ENCODE data around the gene ACADVL. TPM values are rescaled to one million over a fixed set of nuclear protein-coding genes. Genes with fewer than 3 reads are reported as not detected.
"Not testable (repeated sequence)": the region's sequence is repeated elsewhere in the genome, so short reads cannot be mapped to it uniquely, and the experiment has no call there.

Gene ACADVL
- total RNA-seq (2014; rRNA removed) (558 and 646 TPM in 2 replicates), Bru-seq, nascent RNA (percentile 93 among the genes with signal in this experiment), BruChase-seq, experiment 1, labeled RNA remaining after a 6-hour chase (percentile 98 among the genes with signal in this experiment), BruChase-seq, experiment 2, labeled RNA remaining after a 2-hour chase (percentile 96 among the genes with signal in this experiment)
- long read RNA-seq, transcript ACADVL-203 (20 exons, 2,323 nt), result major isoform, 283 of 1,122 reads
- long read RNA-seq, transcript ACADVL-201 (19 exons, 2,352 nt), result minor isoform, 19 of 1,122 reads
- long read RNA-seq, transcript ACADVL-214 (1 exons, 1,732 nt), result minor isoform, 8 of 1,122 reads
- long read RNA-seq, transcript ACADVL-215 (5 exons, 709 nt), result minor isoform, 8 of 1,122 reads
- long read RNA-seq, partial matches to known transcripts, result 413 of 1,122 reads
- long read RNA-seq, other reads (novel, unspliced or antisense), result 378 of 1,122 reads

- H3K9me3 ChIP-seq (ENCODE audit: low read length), result no peaks in the 10 kb centered on the region
- H3K4me3 ChIP-seq (ENCODE audit: low read length), result peak within 1 kb of the TSS; percentile 81
- H3K36me3 ChIP-seq (ENCODE audit: low read depth, low read length), result peaks cover 26% of the 10 kb centered on the region
- no peaks in the 10 kb centered on the region for H3F3A ChIP-seq (ENCODE audit: low read length, unreplicated experiment)
- H3K4me2 ChIP-seq (ENCODE audit: low read length), result peak within 1 kb of the TSS; percentile 86
- intact Hi-C loops (cut with micrococcal nuclease), result loop anchor here (2.0 kb wide), 1 partner anchor 15 kb away; the partner anchor contains the start of gene DVL2
- ChIA-PET CTCF (interaction anchor here (0.7 to 1.0 kb wide), 2 partner anchors 41 to 184 kb away, joined by 3 to 4 read pairs; partner anchors contain the start of gene TMEM256), POLR2A (ENCODE audit: unreplicated experiment) (interaction anchor here (0.5 to 1.1 kb wide), 2 partner anchors 21 to 89 kb away, joined by 5 to 9 read pairs; no protein-coding TSS in a partner anchor)
- H3K27me3 ChIP-seq (ENCODE audit: low read length), result no peaks in the 10 kb centered on the region
- no peak for TF ChIP-seq EZH2 (IDR thresholded peaks at IDR 0.05; ENCODE audit: low read length, unreplicated experiment)
- TF ChIP-seq CTCF (conservative IDR thresholded peaks at IDR 0.05; ENCODE audit: low read depth, low read length), result no peak
- H2AFZ ChIP-seq (ENCODE audit: low read length), result peak within 1 kb of the TSS; percentile 50
- peaks cover 34% of the 10 kb centered on the region for H3K4me1 ChIP-seq (ENCODE audit: insufficient read depth, low read length)
- peak; percentile 66 for ATAC-seq
- TSS peak; percentile 21 for BruUV-seq (replicated peaks)
- H3K27ac ChIP-seq (ENCODE audit: low read length), result peak within 1 kb of the TSS; percentile 97
- H3K9ac ChIP-seq (ENCODE audit: low read length), result peak within 1 kb of the TSS; percentile 97
- H3K79me2 ChIP-seq (ENCODE audit: low read length), result peaks cover 38% of the 10 kb centered on the region
- peak; percentile 85 for DNase-seq
- peaks cover 14% of the 10 kb centered on the region; the same call in 1 of the 2 replicates for H4K20me1 ChIP-seq (ENCODE audit: low read length)
- no peaks in the 10 kb centered on the region for H3K9me2 ChIP-seq (replicated peaks; ENCODE audit: low read length)
Observed at GRCh38 chr17:7219812-7220592, at the start of gene ACADVL, which contains the start of gene DLG4. Gene ACADVL, plus strand, starts transcription at chr17:7219938. Its CDS starts 47 bp downstream, at chr17:7219985. Gene DLG4, minus strand, starts transcription at chr17:7219836.

- POLR2A ChIA-PET (ENCODE audit: unreplicated experiment); H3K4me1 ChIP-seq (ENCODE audit: insufficient read depth, low read length); DNase-seq; H4K20me1 ChIP-seq (ENCODE audit: low read length); H3K4me2 ChIP-seq (ENCODE audit: low read length); H3K79me2 ChIP-seq (ENCODE audit: low read length); H3K4me3 ChIP-seq (ENCODE audit: low read length); H3K27ac ChIP-seq (ENCODE audit: low read length); H3K27me3 ChIP-seq (ENCODE audit: low read length); H2AFZ ChIP-seq (ENCODE audit: low read length); H3K9me3 ChIP-seq (ENCODE audit: low read length); H3K36me3 ChIP-seq (ENCODE audit: low read depth, low read length); CTCF ChIA-PET; intact Hi-C loops (cut with micrococcal nuclease); BruUV-seq (replicated peaks); ATAC-seq; H3K9ac ChIP-seq (ENCODE audit: low read length); H3F3A ChIP-seq (ENCODE audit: low read length, unreplicated experiment); H3K9me2 ChIP-seq (replicated peaks; ENCODE audit: low read length): not testable (repeated sequence)
Observed at GRCh38 chr17:7172522-7173191, 47.1 kb upstream of the ACADVL start.

Data from PC-3 (cell line).